ENCODE data around the gene MAPKBP1.

Gene MAPKBP1

DNA sequence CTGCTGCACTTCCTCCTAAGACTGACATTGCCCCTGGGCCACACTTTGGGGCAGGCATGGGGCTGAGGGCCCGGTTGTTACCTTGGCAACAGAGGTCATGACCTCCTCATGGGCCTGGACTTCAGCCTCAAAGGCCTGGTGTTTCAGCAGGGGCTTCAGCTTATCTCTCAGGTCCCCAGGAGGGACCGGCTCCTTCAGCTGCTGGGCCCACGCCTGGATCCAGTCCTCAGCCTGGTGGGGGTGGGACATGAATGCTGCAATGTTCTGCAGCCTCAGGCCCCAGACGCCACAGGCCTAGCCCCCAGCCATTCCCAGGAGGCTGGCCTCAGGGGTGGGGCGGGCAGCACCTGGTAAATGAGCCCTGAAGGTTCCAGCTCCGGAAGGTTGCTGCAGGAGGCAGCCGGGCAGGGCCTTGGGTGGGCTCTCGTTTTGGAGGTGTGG, 92.0 kb downstream of the MAPKBP1 start:
- H3K4me1 ChIP-seq: peaks cover 11% of the 10 kb centered on the region
- no peaks in the 10 kb centered on the region for H3K36me3 ChIP-seq
- peak; percentile 53 for DNase-seq
- H3K4me3 ChIP-seq (ENCODE audit: low read depth, low read length): no peak overlapping the region
- no peaks in the 10 kb centered on the region for H3K9me3 ChIP-seq
- no peak for TF ChIP-seq CTCF (IDR thresholded peaks at IDR 0.05; ENCODE audit: low read depth, low read length)
- H3K27me3 ChIP-seq: no peaks in the 10 kb centered on the region

GRCh38 chr15:41866872-41867579, 92.7 kb downstream of the MAPKBP1 start:
- no peaks in the 10 kb centered on the region for H3K27me3 ChIP-seq
- DNase-seq: no peak
- no peak for TF ChIP-seq CTCF (IDR thresholded peaks at IDR 0.05; ENCODE audit: low read depth, low read length)
- no peak overlapping the region for H3K4me3 ChIP-seq (ENCODE audit: low read depth, low read length)
- no peaks in the 10 kb centered on the region for H3K36me3 ChIP-seq
- no peaks in the 10 kb centered on the region for H3K9me3 ChIP-seq
- H3K4me1 ChIP-seq: peaks cover 11% of the 10 kb centered on the region

GRCh38 chr15:41868321-41868720, 94.0 kb downstream of the MAPKBP1 start:
- Histone ChIP-seq H3K27me3 (no peaks in the 10 kb centered on the region), H3K9me3 (no peaks in the 10 kb centered on the region), H3K4me3 (ENCODE audit: low read depth, low read length) (no peak overlapping the region), H3K36me3 (no peaks in the 10 kb centered on the region), H3K4me1 (peaks cover 11% of the 10 kb centered on the region)
- no peak for DNase-seq
- TF ChIP-seq CTCF (IDR thresholded peaks at IDR 0.05; ENCODE audit: low read depth, low read length): no peak

DNA sequence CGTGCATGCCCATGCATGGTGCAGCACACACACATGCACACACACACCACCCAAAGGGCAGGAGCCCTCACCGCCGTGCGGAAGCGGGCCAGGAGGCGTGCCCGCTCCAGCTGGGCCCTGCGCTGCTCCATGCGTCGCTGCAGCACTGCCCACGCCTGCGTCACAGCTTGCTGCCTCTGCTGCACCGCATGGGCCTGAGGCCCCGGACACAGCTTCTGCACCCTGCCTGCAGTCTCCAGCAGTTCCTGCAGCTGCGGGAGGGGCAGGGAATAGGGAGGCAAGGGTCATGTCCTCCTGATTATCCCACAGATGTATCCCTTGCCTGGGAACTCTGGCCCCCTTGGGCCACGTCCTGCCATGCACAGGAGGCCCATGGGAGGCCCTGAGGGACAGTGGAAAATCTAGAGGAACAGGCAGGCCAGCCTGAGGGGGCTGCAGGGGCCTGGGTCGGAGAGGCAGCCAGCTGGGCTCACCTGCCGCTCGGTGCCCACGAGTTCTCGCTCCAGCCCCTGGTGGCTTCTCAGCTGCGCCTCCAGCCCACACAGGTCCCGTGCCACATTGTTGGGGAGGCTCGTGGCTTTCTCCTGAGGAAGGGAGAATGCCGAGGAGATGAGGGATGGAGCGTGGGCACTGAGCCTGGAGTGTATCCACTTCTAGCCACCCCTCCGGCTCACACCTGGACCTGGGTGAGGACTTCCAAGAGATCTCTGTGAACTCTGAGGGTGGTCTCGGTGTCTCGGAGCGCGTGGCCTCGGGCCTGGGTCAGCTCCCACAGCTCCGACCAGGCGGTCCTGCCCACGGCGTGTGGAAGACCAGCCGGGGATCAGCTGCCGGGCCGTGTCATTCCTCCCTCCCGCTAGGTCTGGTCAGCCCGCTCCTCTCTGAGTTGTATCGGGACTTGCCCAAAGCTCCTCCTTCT, 95.7 kb downstream of the MAPKBP1 start:
- Histone ChIP-seq H3K27me3 (no peaks in the 10 kb centered on the region), H3K9me3 (no peaks in the 10 kb centered on the region), H3K4me3 (ENCODE audit: low read depth, low read length) (no peak overlapping the region), H3K4me1 (peaks cover 11% of the 10 kb centered on the region), H3K36me3 (no peaks in the 10 kb centered on the region)
- TF ChIP-seq CTCF (IDR thresholded peaks at IDR 0.05; ENCODE audit: low read depth, low read length): no peak
- DNase-seq: no peak

GRCh38 chr15:41870689-41871081, 96.4 kb downstream of the MAPKBP1 start:
- DNase-seq: no peak

More at GRCh38 chr15:41870689-41871081, 96.4 kb downstream of the MAPKBP1 start:
- no peak for TF ChIP-seq CTCF (IDR thresholded peaks at IDR 0.05; ENCODE audit: low read depth, low read length)
- H3K36me3 ChIP-seq: no peaks in the 10 kb centered on the region
- no peak overlapping the region for H3K4me3 ChIP-seq (ENCODE audit: low read depth, low read length)
- no peaks in the 10 kb centered on the region for H3K27me3 ChIP-seq
- H3K9me3 ChIP-seq: no peaks in the 10 kb centered on the region
- H3K4me1 ChIP-seq: peaks cover 11% of the 10 kb centered on the region

All from BE2C (cell line).